Endothelial cell of umbilical vein (primary cell): ENCODE measurements around the gene DHDDS. TPM values are rescaled to one million over a fixed set of nuclear protein-coding genes. Genes with fewer than 3 reads are reported as not detected.

Source experiments
- BruUV-seq: library from RNA; stranded (reverse); fragments of 400-500 nt; replicated peaks from 2 replicates; lab custom pipeline; 2021; lab: Mats Ljungman, UMichigan
- CTCF ChIA-PET: fragments of 300-600, 350-600 bp; sonication (Branson Sonifier 250); formaldehyde crosslinking; loops from one replicate; lab custom pipeline; 2021; ENCODE audit warnings: antibody characterized with exemption, inconsistent platforms; lab: Charles Lee
- POLR2A ChIA-PET: fragments of 300-600, 350-600 bp; sonication (Branson Sonifier 250); formaldehyde crosslinking; loops from one replicate; lab custom pipeline; 2021; ENCODE audit warnings: antibody characterized with exemption, inconsistent platforms; lab: Charles Lee
- DNase-seq: peaks from one replicate; pipeline ENCODE4 v3.0.0-alpha.2; 2011; ENCODE audit warnings: low read depth, low spot score
- FAIRE-seq: peaks from 2 replicates; lab custom pipeline; 2011; peaks lifted over from hg19 to GRCh38; lab: Jason Lieb, UNC
- H2AFZ ChIP-seq: 2 replicates; pipeline ENCODE4 v1.6.0; 2012; ENCODE audit warnings: low read depth, low read length, control low read depth, inconsistent platforms
- H3K27ac ChIP-seq: 2 replicates; pipeline ENCODE4 v1.5.1; 2011; ENCODE audit warnings: low read depth, mild to moderate bottlenecking, control low read depth, low read length, moderate library complexity; ENCODE audit not compliant: insufficient read depth
- H3K27me3 ChIP-seq, 2 experiments: 2 replicates each; pipeline versions ENCODE4 v1.6.0 to v1.6.1; 2011; ENCODE audit warnings: low read length in 2 of 2, mixed read lengths in 1 of 2; ENCODE audit not compliant: control insufficient read depth in 2 of 2, insufficient read depth in 2 of 2
- H3K36me3 ChIP-seq, 2 experiments: 2 replicates in 1 of 2; 3 replicates in 1 of 2; pipeline ENCODE4 v1.5.1; 2011; ENCODE audit warnings: low read length in 2 of 2, mild to moderate bottlenecking in 1 of 2, moderate library complexity in 1 of 2; ENCODE audit not compliant: control insufficient read depth in 2 of 2, insufficient read depth in 2 of 2; ENCODE audit errors: extremely low read depth in 1 of 2
- H3K4me1 ChIP-seq: 3 replicates; pipeline ENCODE4 v1.5.1; 2011; ENCODE audit warnings: mild to moderate bottlenecking, low read length; ENCODE audit not compliant: control insufficient read depth, insufficient read depth; ENCODE audit errors: extremely low read depth
- H3K4me2 ChIP-seq: 2 replicates; pipeline ENCODE4 v1.6.1; 2011; ENCODE audit warnings: low read length, control low read depth, mixed read lengths; ENCODE audit not compliant: insufficient read depth
- H3K4me3 ChIP-seq, 3 experiments: fragments of 200-600 bp in 1 of 3; sonication (generic), shearing (Covaris generic) in 1 of 3; replicated peaks in 1 of 3; 2 replicates each; pipeline ENCODE4 v1.5.1; 2011 to 2016; ENCODE audit warnings: control low read depth in 3 of 3, low read length in 3 of 3, mild to moderate bottlenecking in 2 of 3, inconsistent platforms in 1 of 3, low read depth in 1 of 3, moderate library complexity in 1 of 3; ENCODE audit not compliant: insufficient read depth in 1 of 3
- H3K79me2 ChIP-seq: 2 replicates; pipeline ENCODE4 v1.6.0; 2012; ENCODE audit warnings: low read length, inconsistent platforms; ENCODE audit not compliant: control insufficient read depth, insufficient read depth
- H3K9ac ChIP-seq: replicated peaks from 2 replicates; pipeline ENCODE3; 2011; ENCODE audit warnings: low read length, control low read depth; ENCODE audit not compliant: insufficient read depth; ENCODE audit errors: extremely low read depth
- H3K9me1 ChIP-seq: replicated peaks from 3 replicates; pipeline ENCODE4 v1.6.0; 2011; ENCODE audit warnings: mild to moderate bottlenecking, low read length; ENCODE audit not compliant: control insufficient read depth, insufficient read depth; ENCODE audit errors: extremely low read depth
- H3K9me3 ChIP-seq: replicated peaks from 2 replicates; pipeline ENCODE4 v1.5.1; 2012; ENCODE audit warnings: low read length, inconsistent platforms; ENCODE audit not compliant: control insufficient read depth, insufficient read depth
- H4K20me1 ChIP-seq: replicated peaks from 2 replicates; pipeline ENCODE3; 2011; ENCODE audit warnings: mild to moderate bottlenecking, low read length; ENCODE audit not compliant: control insufficient read depth, insufficient read depth; ENCODE audit errors: extremely low read depth
- CTCF ChIP-seq, 2 donors: IDR thresholded peaks; 1 replicate in 1 of 2; 2 replicates in 1 of 2; pipeline ENCODE4 v1.5.1; 2011; ENCODE audit warnings: low read length in 2 of 2, mild to moderate bottlenecking in 2 of 2, moderate library complexity in 2 of 2, control low read depth in 1 of 2, inconsistent platforms in 1 of 2, low read depth in 1 of 2; ENCODE audit not compliant: insufficient read depth in 1 of 2; ENCODE audit errors: extremely low read depth in 1 of 2
- EZH2 ChIP-seq: IDR thresholded peaks from 2 replicates; pipeline ENCODE4 v1.6.1; 2012; ENCODE audit warnings: borderline replicate concordance, low read depth, mild to moderate bottlenecking, moderate library complexity, low read length, inconsistent platforms; ENCODE audit not compliant: severe bottlenecking
- FOS ChIP-seq: IDR thresholded peaks from 2 replicates; pipeline ENCODE4 v1.6.1; 2011; ENCODE audit warnings: mild to moderate bottlenecking, low read length, moderate library complexity, borderline replicate concordance; ENCODE audit not compliant: insufficient read depth
- GATA2 ChIP-seq: IDR thresholded peaks from 2 replicates; pipeline ENCODE4 v1.7.0; 2011; ENCODE audit warnings: low read depth, mild to moderate bottlenecking, moderate library complexity, mixed read lengths, low read length; ENCODE audit not compliant: insufficient read length, insufficient read depth
- JUN ChIP-seq: IDR thresholded peaks from 2 replicates; pipeline ENCODE4 v1.6.1; 2011; ENCODE audit warnings: borderline replicate concordance, low read depth; ENCODE audit not compliant: insufficient read length, insufficient read depth
- MAX ChIP-seq: IDR thresholded peaks from 2 replicates; pipeline ENCODE4 v1.6.1; 2011; ENCODE audit not compliant: insufficient read depth, insufficient read length
- MYC ChIP-seq: IDR thresholded peaks from one replicate; pipeline ENCODE4 v1.6.1; 2011; ENCODE audit warnings: mild to moderate bottlenecking, low read depth, low read length
- POLR2A ChIP-seq: IDR thresholded peaks from 2 replicates; pipeline ENCODE4 v1.6.1; 2012; ENCODE audit warnings: low read depth, mild to moderate bottlenecking, control low read depth, low read length
- POLR2AphosphoS5 ChIP-seq: IDR thresholded peaks from 2 replicates; pipeline ENCODE4 v1.6.1; 2012; ENCODE audit warnings: low read depth, mild to moderate bottlenecking, control low read depth, low read length, moderate library complexity; ENCODE audit not compliant: insufficient read depth
- dilution Hi-C: fragments of 300-500 bp; cut with MboI; formaldehyde crosslinking; loops from one replicate; pipeline ENCODE4 v1.15.0; 2019; ENCODE audit warnings: low sequenced_read_pairs; ENCODE audit not compliant: extremely low pct_ligation_motif_present
- intact Hi-C: fragments of 100-400 bp; cut with micrococcal nuclease; formaldehyde crosslinking; loops from one replicate; pipeline ENCODE4 v1.10.0; 2022
- polyA plus RNA-seq, 4 experiments: library from polyadenylated mRNA; depleted of rRNA in 3 of 4; stranded (reverse) in 3 of 4; unstranded in 1 of 4; fragments of >200 nt; gene quantifications; 2 replicates each; pipeline versions ENCODE4 v1.2.1 to v1.2.3, GENCODE V29; 2011 to 2012; ENCODE audit warnings: missing spikeins in 1 of 4
- total RNA-seq: library from RNA; stranded (reverse); gene quantifications from 2 replicates; pipeline ENCODE4 v1.2.3, GENCODE V29; 2021

DHDDS gene
- total and polyA plus RNA-seq, 2 donors (not counting 3 experiments of a cell fraction or from before 2014, with no cell fraction given), result 51.3 to 70.7 TPM

GRCh38 chr1:26459573-26460031 is 27.5 kb downstream of the DHDDS start:
- peaks cover 15 to 21% of the 10 kb centered on the region in 2 experiments for H3K36me3 ChIP-seq
- no peaks in the 10 kb centered on the region for H3K27me3 ChIP-seq
- H3K79me2 ChIP-seq, result no peaks in the 10 kb centered on the region
- no peak for TF ChIP-seq EZH2
- TF ChIP-seq GATA2, result no peak
- no peak for TF ChIP-seq POLR2A
- no peak for TF ChIP-seq JUN
- no peak for TF ChIP-seq POLR2AphosphoS5
- TF ChIP-seq MYC, result no peak
- no peak for TF ChIP-seq CTCF (IDR thresholded peaks at IDR 0.05; ENCODE audit: extremely low read depth in 1 of 2, insufficient read depth in 1 of 2, low read depth in 1 of 2, low read length in 2 of 2)
- TF ChIP-seq MAX, result no peak
- no peak for TF ChIP-seq FOS
- H3K27ac ChIP-seq, result no peak overlapping the region
- no peaks in the 10 kb centered on the region for H3K4me1 ChIP-seq
- H3K4me2 ChIP-seq, result no peak overlapping the region
- H3K9me3 ChIP-seq, result no peaks in the 10 kb centered on the region
- no peak for DNase-seq
- H2AFZ ChIP-seq, result no peak overlapping the region
- H3K9ac ChIP-seq, result no peak overlapping the region
- dilution Hi-C loops, result no loop called here
- intact Hi-C loops, result no loop called here
- H4K20me1 ChIP-seq, result no peaks in the 10 kb centered on the region
- H3K9me1 ChIP-seq, result no peaks in the 10 kb centered on the region
- H3K4me3 ChIP-seq, result no peak overlapping the region
- no peak for FAIRE-seq
- BruUV-seq, result no TSS peak
- ChIA-PET CTCF (interaction anchor here (0.9 to 1.9 kb wide), 2 partner anchors 11 to 42 kb away, joined by 3 to 4 read pairs; no protein-coding TSS in a partner anchor), POLR2A (no interaction called here)
